ENCODE measurements around the gene MICU1. TPM values are rescaled to one million over a fixed set of nuclear protein-coding genes. Genes with fewer than 3 reads are reported as not detected.
A peak's percentile ranks its signal among the peaks of the same experiment; 100 is the strongest.

The MICU1 gene
- total RNA-seq, 4 donors from 2014 or later, result 24.4 to 195 (median 66.9) TPM

DNA sequence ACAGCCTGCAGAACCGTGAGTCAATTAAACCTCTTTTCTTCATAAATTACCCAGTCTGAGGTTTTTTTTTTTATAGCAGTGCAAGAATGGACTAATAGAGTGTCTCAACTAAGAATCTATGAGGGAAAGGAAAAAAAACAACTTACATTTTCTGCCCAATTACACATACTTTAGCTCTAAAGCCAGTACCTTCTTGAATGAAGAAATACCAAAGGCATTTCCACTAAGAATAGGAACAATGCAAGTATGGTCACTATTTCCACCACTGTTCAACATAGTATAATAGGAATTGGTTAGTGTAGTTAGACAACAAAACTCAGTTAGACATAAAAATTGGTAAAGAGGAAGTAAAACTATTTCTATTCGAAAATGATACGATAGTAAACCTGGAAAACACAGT, 37.6 kb downstream of the MICU1 start:
- DNase-seq, result no peak
- intact Hi-C loops (cut with DNase I; ENCODE audit: low total_unique reads), result no loop called here
- no peaks in the 10 kb centered on the region for H3K9me3 ChIP-seq
- no peak overlapping the region for H3K4me3 ChIP-seq
- H3K27ac ChIP-seq, result no peak overlapping the region
- no peaks in the 10 kb centered on the region for H3K27me3 ChIP-seq
- TF ChIP-seq, protein P1, sequence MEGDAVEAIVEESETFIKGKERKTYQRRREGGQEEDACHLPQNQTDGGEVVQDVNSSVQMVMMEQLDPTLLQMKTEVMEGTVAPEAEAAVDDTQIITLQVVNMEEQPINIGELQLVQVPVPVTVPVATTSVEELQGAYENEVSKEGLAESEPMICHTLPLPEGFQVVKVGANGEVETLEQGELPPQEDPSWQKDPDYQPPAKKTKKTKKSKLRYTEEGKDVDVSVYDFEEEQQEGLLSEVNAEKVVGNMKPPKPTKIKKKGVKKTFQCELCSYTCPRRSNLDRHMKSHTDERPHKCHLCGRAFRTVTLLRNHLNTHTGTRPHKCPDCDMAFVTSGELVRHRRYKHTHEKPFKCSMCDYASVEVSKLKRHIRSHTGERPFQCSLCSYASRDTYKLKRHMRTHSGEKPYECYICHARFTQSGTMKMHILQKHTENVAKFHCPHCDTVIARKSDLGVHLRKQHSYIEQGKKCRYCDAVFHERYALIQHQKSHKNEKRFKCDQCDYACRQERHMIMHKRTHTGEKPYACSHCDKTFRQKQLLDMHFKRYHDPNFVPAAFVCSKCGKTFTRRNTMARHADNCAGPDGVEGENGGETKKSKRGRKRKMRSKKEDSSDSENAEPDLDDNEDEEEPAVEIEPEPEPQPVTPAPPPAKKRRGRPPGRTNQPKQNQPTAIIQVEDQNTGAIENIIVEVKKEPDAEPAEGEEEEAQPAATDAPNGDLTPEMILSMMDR (IDR thresholded peaks at IDR 0.05), result no peak
- no peak for TF ChIP-seq POLR2A (IDR thresholded peaks at IDR 0.05)
- H3K4me1 ChIP-seq, result no peaks in the 10 kb centered on the region
- no peaks in the 10 kb centered on the region for H3K36me3 ChIP-seq

DNA sequence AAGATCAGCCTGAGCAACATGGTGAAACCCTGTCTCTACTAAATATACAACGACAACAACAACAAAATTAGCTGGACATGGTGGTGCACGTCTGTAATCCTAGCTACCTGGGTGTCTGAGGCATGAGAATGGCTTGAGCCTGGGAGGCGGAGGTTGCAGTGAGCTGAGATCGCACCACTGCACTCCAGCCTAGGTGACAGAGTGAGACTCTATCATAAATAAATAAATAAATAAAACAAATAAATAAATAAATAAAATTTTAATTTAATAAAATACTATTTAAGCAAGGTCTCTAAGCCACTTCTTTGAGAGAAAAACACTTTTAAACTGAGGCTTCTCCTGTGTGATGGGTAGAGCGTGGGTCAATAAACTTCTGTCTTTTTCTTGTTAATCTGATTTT, 38.3 kb downstream of the MICU1 start:
- Histone ChIP-seq H3K27ac (no peak overlapping the region), H3K4me1 (no peaks in the 10 kb centered on the region), H3K9me3 (no peaks in the 10 kb centered on the region), H3K4me3 (no peak overlapping the region), H3K36me3 (no peaks in the 10 kb centered on the region), H3K27me3 (no peaks in the 10 kb centered on the region)
- no peak for DNase-seq
- intact Hi-C loops (cut with DNase I; ENCODE audit: low total_unique reads), result no loop called here
- no peak for TF ChIP-seq POLR2A (IDR thresholded peaks at IDR 0.05)
- TF ChIP-seq, protein P1 (IDR thresholded peaks at IDR 0.05), result no peak

DNA sequence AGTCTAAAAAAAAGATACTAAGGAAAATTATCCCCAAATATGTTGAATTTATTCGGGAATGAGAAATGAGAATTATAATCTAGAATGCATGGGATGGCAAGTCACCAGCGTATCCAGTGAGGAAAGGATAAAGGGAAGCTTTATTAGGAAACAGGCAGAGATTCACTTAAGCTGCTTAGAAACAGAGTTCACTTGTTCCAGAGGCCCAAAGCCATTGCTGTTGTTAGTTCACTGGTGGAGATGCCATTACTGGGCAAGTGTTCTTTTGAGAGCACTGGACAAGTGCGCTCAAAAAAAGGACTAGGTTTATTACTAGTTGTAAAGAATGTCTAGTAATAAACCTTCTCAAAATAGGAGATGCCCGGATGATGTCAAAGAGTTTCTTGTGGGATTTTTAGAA, 51.2 kb downstream of the MICU1 start:
- no peaks in the 10 kb centered on the region for H3K36me3 ChIP-seq
- no peaks in the 10 kb centered on the region for H3K27me3 ChIP-seq
- intact Hi-C loops (cut with DNase I; ENCODE audit: low total_unique reads), result no loop called here
- H3K27ac ChIP-seq, result no peak overlapping the region
- no peaks in the 10 kb centered on the region for H3K9me3 ChIP-seq
- TF ChIP-seq, protein P1 (IDR thresholded peaks at IDR 0.05), result no peak
- no peak for TF ChIP-seq POLR2A (IDR thresholded peaks at IDR 0.05)
- DNase-seq, result no peak
- peaks cover 0 to 4% of the 10 kb centered on the region in 2 donors for H3K4me1 ChIP-seq
- no peak overlapping the region for H3K4me3 ChIP-seq

DNA sequence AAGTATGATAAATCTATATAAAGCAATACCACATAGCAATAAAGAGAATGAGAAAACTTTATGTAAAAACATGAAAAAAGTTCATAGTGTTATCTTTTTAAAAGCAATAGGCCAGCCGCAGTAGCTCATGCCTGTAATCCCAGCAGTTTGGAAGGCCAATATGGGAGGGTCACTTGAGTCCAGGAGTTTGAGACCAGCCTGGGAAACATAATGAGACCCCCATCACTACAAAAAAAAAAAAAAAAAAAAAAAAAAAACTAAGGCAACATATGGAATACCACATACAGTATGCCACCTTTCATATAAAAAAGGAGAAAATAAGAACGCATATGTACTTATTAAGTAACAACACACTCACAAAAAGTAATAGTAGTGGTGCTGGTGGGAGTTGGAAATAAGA, 52.8 kb downstream of the MICU1 start:
- Histone ChIP-seq H3K9me3 (no peaks in the 10 kb centered on the region), H3K27me3 (no peaks in the 10 kb centered on the region), H3K4me1 (peaks cover 0 to 4% of the 10 kb centered on the region in 2 donors), H3K4me3 (no peak overlapping the region), H3K27ac (no peak overlapping the region), H3K36me3 (no peaks in the 10 kb centered on the region)
- DNase-seq, result no peak
- no peak for TF ChIP-seq POLR2A (IDR thresholded peaks at IDR 0.05)
- TF ChIP-seq, protein P1 (IDR thresholded peaks at IDR 0.05), result no peak
- intact Hi-C loops (cut with DNase I; ENCODE audit: low total_unique reads), result no loop called here

DNA sequence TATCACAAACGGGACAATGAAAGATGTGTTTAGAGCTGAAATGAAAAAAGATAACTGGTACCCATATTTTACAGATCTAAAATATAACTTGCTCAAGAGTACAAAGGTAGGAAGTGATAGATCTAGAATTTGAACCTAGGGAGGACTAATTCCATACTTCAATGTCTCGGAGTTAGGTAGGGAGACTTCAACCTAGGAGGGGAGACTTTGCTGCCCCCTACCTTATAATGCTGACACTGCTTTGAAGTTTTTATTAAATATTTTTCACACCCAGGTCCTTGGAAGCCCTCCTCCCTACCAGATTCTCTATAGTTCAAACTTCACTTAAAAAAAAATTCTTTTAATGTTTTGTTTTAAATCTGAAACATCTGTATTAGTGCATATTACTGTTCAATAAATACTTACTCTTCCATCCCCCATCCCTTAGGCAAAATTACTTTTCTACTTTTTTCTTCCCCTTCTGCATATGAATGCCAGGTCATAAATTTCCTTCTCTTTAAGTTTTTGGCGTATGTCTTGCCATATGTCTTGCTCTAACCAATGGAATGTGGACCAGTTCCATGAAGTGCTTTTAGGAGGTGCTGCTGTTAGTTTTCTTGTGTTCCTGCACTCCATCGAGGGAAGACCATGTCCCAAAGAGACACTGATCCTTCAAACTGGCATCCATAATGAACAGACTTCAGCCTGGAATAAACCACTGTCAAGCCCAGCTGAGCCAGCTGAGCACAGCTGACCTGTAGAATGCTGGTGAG, 57.8 kb downstream of the MICU1 start:
- Histone ChIP-seq H3K27ac (no peak overlapping the region), H3K36me3 (no peaks in the 10 kb centered on the region), H3K9me3 (no peaks in the 10 kb centered on the region), H3K4me1 (peaks cover 0 to 4% of the 10 kb centered on the region in 2 donors), H3K4me3 (no peak overlapping the region), H3K27me3 (no peaks in the 10 kb centered on the region)
- DNase-seq, result no peak
- no peak for TF ChIP-seq POLR2A (IDR thresholded peaks at IDR 0.05)
- TF ChIP-seq, protein P1 (IDR thresholded peaks at IDR 0.05), result peak in 2 of 4 experiments; percentile 6 to 20
- intact Hi-C loops (cut with DNase I; ENCODE audit: low total_unique reads), result no loop called here
